GM12874 (cell line): ENCODE data around the gene WDR1.

Experiments
- CTCF ChIP-seq: IDR thresholded peaks from 2 replicates; pipeline ENCODE4 v1.5.1; 2011; ENCODE audit warnings: low read depth, mild to moderate bottlenecking, control low read depth, low read length, moderate library complexity; ENCODE audit not compliant: insufficient read depth

WDR1 gene

DNA sequence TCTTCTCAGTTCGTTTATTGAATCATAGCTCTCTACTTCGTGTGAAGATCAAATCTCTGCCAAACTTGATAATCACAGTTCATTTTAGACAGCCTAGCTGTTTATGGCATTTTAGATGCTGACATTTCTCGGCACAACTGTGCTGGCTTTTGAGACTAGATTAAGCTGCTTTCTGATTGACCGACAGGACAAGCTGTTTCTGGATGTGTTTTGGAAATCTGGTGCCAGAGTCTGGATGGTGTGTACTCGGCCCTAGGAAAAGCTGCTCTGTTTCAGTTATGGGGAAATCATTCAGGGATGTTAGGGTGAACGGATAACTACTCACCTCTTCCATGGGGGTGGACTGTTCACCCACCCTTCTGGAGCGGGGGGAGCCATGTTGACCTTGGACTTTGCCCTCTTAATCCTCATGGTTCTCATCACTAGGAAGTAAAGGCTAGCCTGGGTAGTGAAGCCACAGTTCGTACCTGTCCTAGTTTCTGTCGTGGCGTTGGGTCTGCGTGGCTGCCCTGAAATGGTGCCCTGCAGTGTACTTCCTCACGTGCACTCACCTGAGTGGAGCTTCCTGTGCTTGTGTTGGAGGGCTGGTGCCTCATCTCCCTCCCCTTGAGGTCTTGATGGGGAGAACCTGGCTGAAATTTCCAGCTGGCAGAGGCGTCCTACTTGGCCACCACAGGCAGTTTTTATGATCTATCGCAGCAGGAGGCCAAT, 13.7 kb upstream of the WDR1 start:
- TF ChIP-seq CTCF = no peak

GRCh38 chr4:10129196-10130177, 12.9 kb upstream of the WDR1 start:
- TF ChIP-seq CTCF = no peak

- TF ChIP-seq CTCF = no peak
Observed at GRCh38 chr4:10128761-10129160, 12.2 kb upstream of the WDR1 start.

DNA sequence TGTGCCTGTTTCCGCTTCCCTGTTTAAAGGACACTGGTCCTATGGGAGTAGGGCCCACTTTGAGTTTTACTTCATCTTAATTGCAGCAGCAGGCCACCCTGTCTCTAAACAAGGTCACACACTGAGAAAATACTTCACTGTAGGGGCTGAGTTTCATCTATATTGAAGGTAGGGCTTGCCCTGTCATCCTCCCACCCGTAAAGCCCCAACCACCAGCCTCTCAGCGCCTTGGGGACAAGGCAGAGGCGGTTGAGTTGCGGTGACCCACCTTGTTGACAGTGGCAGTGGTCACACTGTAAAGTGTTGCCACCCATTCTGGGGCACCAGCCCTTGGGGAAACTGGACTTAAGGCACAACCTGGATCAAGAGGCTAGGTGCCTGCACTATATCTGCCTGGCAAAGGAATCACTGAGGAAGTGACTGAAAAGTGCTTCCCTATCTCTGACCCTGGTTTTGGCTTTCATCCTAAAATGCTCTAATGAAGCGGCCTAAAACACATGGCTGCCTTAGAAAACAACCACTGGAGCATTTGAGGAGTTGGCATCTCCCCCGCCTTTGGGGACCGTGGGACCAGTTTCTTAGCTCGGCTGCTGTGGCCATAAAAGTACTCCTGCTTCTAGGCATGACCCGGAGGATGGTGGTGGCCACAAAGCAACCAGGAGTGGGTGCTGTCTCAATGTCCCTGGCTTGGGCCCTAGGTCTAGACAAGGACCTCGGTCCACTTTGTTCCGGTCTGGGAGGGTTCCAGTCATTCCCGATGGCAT, 7.8 kb upstream of the WDR1 start:
- no peak for TF ChIP-seq CTCF

GRCh38 chr4:10123227-10124101, 6.9 kb upstream of the WDR1 start:
- TF ChIP-seq CTCF = no peak

DNA sequence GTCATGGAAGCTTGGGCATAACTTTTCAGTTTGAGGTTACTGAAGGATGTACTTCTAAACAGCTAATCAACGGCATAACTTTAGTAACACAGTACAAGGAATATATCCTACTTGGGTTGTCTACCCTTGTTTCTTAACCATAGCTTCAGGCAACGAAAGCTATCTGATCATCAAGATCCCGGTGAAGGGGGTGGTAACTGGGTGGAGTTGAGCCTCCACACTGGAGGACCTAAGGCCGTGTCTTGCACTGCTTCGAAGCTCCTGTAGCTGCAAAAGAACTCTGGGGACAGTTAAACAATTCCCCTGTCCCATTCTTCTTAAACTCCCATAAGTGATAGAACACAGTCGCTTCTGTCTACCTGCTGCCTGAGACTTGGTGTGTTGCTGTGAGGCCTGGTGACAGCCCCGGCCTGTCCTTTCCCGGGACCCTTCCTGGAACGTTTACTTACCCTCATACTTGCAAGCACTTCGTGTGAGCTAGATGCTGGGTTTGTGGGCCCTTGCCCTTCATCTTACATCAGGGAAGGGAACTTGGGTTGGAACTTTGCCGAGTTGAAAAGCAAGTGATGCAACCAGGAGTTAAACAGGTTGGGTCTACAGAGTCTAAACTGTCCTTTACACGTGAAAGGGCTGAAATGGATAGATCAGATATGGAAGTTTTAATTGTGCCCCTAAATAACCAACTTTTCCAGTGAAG, 5.8 kb upstream of the WDR1 start:
- TF ChIP-seq CTCF = no peak
